ENCODE data around the gene ACTR1B.
"Not testable (repeated sequence)": the region's sequence is repeated elsewhere in the genome, so short reads cannot be mapped to it uniquely, and the experiment has no call there.

ACTR1B gene

DNA sequence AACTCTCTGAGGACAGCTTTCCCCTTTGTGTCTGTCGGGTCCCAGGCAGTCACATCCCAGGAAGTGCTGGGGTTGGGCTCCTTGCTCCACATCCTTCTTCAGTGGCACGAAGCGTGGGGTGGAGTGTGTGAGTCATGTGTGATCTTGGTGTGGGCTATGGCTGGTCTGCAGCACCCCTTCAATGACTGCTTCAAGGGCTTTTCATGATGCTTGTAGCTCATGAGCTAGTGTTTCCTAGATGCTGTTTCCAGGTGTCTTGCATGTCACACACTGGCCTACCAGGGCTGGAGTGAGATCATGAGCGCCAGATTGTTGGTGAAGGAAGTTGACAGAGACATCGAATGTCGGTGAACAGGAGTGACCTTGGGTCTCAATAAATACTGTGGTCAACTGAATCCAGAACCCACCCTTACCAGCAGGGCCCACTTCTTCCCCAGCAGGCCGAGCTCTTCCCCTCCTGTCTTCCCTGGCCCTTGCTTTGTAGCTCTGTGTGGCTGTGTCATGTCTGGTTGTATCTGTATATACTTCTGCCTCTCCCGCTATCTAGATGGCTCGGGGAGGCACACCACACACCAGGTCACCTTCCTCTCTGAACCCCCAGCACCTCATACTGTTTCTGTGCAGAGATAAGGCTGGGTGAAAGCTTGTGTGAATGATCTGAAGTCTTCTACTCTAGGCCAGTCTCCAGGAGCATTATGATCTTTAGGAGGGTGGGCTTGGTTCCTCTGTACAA lies 9.5 kb upstream of the ACTR1B start:
- TF ChIP-seq CTCF (conservative IDR thresholded peaks at IDR 0.05) (no peak), ZFX (IDR thresholded peaks at IDR 0.05) (no peak)
- H3K27ac ChIP-seq, result no peak overlapping the region

DNA sequence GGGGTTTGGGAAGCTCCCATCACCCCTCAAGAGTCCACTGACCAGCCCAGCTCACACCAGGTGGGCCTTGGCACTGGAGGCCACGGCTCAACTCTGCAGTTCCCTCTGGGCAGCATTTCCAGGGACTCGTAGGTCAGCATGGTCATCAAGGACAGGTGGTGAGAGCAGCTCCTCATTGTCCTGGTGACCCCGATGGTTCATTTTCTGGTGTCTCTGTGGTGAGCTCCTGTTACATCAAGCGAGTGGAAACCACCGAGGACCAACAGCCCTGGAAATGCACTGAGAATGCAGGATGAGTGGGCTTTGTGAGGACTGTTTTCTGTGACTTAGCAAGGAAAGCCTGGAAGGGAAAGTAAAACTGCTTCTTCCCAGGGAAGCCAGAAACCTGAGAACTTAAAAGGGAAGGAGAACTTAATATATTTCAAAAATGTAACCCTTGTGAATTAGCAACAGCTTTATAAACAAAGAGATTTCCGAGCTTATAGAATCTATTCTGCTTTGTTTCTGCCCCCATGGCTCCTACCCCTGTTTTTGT lies 8.8 kb upstream of the ACTR1B start:
- H3K27ac ChIP-seq, result not testable (repeated sequence)

DNA sequence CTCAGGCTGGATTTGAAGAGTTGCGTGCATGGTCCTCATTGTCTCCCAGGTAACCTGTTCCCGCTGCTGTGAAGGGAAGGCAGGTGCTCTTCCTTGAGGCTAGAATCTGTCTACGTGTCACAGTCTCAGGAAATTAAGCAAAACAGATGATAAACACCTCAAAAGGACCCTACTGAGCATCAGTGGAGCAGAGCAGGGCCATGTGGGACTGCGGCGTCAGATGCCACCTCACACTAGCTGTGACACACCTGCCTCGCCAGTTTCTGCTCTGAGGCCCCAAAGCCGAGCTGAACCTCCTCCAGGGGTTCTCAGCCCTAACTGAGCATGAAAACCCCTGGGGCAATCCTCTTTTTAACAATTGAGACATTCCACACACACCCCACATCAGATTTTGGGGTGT lies 7.7 kb upstream of the ACTR1B start:
- H3K27ac ChIP-seq, result no peak overlapping the region
- TF ChIP-seq CTCF (conservative IDR thresholded peaks at IDR 0.05), result no peak

GRCh38 chr2:97670471-97670870 lies 6.6 kb upstream of the ACTR1B start:
- H3K27ac ChIP-seq, result no peak overlapping the region
- TF ChIP-seq CTCF (conservative IDR thresholded peaks at IDR 0.05) (no peak), ZFX (IDR thresholded peaks at IDR 0.05) (no peak)

- TF ChIP-seq ZFX (IDR thresholded peaks at IDR 0.05) (no peak), CTCF (conservative IDR thresholded peaks at IDR 0.05) (no peak)
- H3K27ac ChIP-seq, result no peak within 1 kb of the TSS
Observed at GRCh38 chr2:97669448-97669847, 5.6 kb upstream of the ACTR1B start, which contains the start of gene C2orf92. TSS of gene C2orf92 (plus strand) at chr2:97669713. CDS start at chr2:97669789, 76 bp downstream.

DNA sequence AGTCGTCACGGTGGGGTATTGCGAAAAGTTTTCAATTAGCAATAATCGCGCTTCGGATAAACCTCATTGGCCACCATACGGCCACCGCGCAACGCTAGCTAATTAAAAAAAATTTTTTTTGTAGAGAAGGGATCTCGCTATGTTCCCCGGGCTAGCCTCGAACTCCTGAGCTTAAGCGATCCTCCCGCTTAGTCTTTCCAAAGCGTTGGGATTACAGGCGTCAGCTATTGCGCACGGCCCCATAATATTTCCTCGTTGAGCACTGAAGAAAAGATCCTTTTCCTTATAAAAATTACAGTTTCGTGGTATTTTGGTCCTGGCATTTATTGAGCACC lies 759 bp upstream of the ACTR1B start:
- no peak for TF ChIP-seq ZFX (IDR thresholded peaks at IDR 0.05)
- TF ChIP-seq CTCF (conservative IDR thresholded peaks at IDR 0.05), result peak; percentile 42
- H3K27ac ChIP-seq, result peak overlapping the region; percentile 93

GRCh38 chr2:97663626-97663961 lies 250 bp downstream of the ACTR1B start:
- TF ChIP-seq ZFX (IDR thresholded peaks at IDR 0.05) (peak; percentile 46; the same call in 1 of the 2 replicates), CTCF (conservative IDR thresholded peaks at IDR 0.05) (no peak)
- H3K27ac ChIP-seq, result peak overlapping the region; percentile 93

Measured in C4-2B (cell line).